ENCODE data around the gene GALNT15.

- TF ChIP-seq CTCF (IDR thresholded peaks at IDR 0.05) (no peak), ZFX (IDR thresholded peaks at IDR 0.05; ENCODE audit: borderline replicate concordance) (no peak)
Observed at GRCh38 chr3:16229681-16230080, 55.2 kb downstream of the GALNT15 start.

All from 22Rv1 (cell line).